Retinal pigment epithelial cell (primary cell): ENCODE results near the gene IL36RN.
A peak's percentile ranks its signal among the peaks of the same experiment; 100 is the strongest.

Source experiments
- DNase-seq: peaks from one replicate; pipeline ENCODE4 v3.0.0-alpha.2; 2010; ENCODE audit warnings: low read depth
- H3K4me3 ChIP-seq: 2 replicates; pipeline ENCODE4 v1.5.1; 2011; ENCODE audit warnings: mild to moderate bottlenecking, low read length, control low read depth, moderate library complexity
- TF ChIP-seq, protein P1 (sequence below): conservative IDR thresholded peaks from 2 replicates; pipeline ENCODE4 v1.5.1; 2011; ENCODE audit warnings: low read depth, low read length, control low read depth, inconsistent platforms

The IL36RN gene

DNA sequence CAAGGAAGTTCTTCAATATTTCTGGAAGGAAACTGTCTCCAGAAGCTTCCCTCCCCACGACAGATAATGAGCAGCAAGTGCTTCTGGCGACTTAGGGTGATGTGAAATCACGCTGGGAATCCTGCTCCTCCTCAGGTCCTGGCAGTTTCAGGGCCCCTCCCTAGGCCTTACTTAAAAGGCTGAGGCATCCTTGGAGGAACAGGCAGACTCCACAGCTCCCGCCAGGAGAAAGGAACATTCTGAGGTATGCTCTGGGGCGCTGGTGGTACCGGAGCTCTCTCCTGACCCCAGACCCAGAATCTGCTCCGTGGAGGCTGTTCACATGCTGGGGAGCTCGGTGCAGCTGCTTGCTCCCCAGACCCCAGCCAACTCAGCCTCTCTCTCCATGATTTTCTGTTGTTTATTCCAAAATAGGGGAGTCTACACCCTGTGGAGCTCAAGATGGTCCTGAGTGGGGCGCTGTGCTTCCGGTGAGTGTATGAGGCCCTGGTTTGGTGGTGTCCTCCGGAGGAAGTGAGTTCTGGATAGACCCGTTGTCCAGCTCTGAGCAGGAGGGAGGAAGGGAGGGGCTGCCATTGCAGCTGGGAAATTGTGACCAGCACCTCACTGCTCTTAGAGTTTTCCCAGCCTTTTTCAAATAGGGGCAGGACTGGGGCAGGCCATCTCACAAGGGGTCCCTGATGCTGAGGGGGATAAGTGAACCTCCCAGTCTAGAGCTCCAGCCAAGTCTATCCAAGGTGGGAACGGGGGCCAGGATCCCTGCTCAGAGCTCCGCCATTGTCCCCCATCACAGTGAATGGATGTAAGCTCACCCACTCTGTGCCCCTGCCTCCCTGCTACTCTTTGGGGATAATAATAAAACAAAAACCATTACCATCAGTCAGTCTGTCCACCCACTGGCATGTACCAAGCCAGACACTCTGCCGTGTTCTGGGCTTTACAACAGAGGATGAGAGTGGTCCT lies at the start of gene IL36RN:
Gene IL36RN (plus strand): TSS at position 201 of the 963 bp plus-strand sequence. CDS start 241 bp downstream, at position 442.
- no peak for DNase-seq
- TF ChIP-seq, protein P1, sequence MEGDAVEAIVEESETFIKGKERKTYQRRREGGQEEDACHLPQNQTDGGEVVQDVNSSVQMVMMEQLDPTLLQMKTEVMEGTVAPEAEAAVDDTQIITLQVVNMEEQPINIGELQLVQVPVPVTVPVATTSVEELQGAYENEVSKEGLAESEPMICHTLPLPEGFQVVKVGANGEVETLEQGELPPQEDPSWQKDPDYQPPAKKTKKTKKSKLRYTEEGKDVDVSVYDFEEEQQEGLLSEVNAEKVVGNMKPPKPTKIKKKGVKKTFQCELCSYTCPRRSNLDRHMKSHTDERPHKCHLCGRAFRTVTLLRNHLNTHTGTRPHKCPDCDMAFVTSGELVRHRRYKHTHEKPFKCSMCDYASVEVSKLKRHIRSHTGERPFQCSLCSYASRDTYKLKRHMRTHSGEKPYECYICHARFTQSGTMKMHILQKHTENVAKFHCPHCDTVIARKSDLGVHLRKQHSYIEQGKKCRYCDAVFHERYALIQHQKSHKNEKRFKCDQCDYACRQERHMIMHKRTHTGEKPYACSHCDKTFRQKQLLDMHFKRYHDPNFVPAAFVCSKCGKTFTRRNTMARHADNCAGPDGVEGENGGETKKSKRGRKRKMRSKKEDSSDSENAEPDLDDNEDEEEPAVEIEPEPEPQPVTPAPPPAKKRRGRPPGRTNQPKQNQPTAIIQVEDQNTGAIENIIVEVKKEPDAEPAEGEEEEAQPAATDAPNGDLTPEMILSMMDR: no peak
- no peak within 1 kb of the TSS for H3K4me3 ChIP-seq

DNA sequence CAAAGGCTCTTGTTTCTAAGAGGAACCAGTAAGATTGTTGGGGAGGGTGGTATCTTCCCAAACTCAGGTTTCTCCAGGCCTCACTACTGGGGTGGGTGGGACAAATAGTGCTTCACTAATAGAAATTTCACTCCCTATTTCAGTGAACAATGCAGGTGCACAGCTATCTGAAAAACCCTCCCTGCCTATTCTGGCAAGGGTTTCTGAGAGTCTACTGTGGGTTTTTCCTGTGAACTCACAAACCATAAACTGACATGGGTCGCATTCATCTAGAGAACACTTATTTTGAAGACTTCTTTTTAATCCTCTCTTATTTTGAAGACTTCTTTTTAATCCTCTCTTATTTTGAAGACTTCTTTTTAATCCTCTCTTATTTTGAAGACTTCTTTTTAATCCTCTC lies 49.4 kb upstream of the IL36RN start:
- TF ChIP-seq, protein P1: no peak
- no peak overlapping the region for H3K4me3 ChIP-seq
- DNase-seq: no peak

DNA sequence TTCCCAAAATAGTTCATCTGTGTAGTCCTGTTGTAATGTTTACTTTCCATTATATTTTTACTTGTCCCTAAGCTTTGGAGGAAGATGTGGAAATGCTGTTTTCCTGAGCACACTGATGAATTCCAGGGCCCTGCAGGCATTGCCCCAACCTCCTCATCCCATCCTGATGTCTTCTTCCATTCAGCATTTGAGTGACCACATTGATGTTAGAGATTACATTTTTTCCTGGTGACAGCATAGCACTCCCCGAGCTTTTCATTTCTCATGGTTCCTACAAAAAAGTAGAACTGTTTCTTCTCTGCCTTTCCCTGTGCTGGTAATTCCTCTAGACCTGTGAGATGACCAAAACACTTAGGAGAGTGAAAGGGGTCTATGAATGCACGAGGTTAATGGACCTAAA lies 48.9 kb upstream of the IL36RN start:
- TF ChIP-seq, protein P1: no peak
- DNase-seq: no peak
- H3K4me3 ChIP-seq: no peak overlapping the region

DNA sequence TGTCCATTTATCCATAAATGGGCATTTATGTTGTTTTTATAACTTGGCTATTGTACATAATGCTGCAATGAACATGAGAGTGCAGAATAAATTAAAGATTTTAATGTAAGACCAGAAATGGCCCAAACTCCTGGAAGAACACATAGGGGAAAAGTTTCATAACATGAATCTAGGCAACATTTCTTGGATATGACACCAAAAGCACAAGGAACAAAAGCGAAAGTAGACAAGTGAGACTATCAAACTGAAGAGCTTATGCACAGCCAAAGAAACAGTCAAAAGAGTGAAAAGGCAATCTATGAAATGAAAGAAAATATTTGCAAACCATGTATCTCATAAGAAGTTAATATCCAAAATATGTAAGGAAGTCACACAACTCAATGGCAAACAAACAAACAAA lies 47.9 kb upstream of the IL36RN start:
- TF ChIP-seq, protein P1: no peak
- no peak overlapping the region for H3K4me3 ChIP-seq
- no peak for DNase-seq

DNA sequence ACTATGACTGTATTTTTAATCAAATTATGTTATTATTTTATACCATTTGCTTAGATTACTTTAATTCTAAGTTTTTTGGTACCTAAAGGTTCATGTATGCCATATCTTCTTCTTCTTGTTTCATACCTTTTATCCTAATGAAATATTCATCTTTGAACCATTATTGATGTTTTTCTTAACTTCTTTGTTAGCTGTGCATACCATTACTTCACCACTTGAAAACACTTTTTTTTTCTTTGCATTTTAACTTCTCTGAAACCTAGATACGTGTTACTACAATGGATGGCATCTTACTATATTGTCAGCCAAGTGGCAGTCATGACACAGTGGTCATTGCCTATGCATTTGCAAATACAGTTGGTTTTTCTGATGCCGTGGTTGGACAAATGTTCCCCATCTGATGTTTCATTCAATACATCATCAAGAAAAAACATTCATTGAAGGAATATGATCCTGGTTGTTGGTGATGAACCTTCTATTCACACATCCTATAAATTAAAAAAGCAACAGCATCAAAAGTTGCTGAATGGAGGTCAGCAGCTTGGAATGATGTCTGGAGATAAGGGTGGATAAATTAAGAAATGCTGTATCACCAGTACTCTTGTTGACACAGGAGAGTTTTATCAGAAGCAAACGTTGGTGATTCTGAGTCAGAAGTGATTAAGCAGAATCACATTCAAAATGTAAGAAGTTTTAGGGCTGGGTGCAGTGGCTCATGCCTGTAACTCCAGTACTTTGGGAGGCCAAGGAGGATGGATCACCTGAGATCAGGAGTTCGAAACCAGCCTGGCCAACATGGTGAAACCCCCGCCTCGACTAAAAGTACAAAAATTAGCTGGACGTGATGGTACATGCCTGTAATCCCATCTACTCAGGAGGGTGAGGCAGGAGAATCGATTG lies 46.3 kb upstream of the IL36RN start:
- DNase-seq: peak; percentile 2
- TF ChIP-seq, protein P1: no peak
- no peak overlapping the region for H3K4me3 ChIP-seq

DNA sequence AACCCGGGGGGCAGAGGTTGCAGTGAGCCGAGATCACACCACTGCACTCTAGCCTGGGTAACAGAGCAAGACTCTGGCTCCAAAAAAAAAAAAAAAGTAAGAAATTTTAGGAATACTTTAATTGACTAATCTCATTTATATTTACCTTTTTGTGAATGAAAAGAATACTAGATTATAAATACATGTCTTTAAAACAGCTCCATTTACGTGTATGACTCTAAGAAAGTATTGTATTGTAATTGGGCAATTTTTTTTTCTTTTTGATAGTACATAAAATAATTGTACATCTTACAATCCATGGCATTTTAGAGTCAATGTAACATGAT lies 45.7 kb upstream of the IL36RN start:
- no peak for DNase-seq
- TF ChIP-seq, protein P1: no peak
- H3K4me3 ChIP-seq: no peak overlapping the region
